Gastrocnemius medialis (tissue), 4 donors: ENCODE results near the gene LPIN3.

Experiments
- CTCF ChIP-seq, 5 experiments: fragments of 450-650 bp in 3 of 5; fragments of 200-600 bp in 2 of 5; sonication (generic) in 2 of 5; IDR thresholded peaks in 4 of 5; conservative IDR thresholded peaks in 1 of 5; 1 replicate in 4 of 5; 2 replicates in 1 of 5; pipeline ENCODE4 v1.5.1; 2016 to 2019; ENCODE audit warnings: antibody characterized with exemption in 5 of 5, mild to moderate bottlenecking in 3 of 5, moderate library complexity in 3 of 5
- POLR2A ChIP-seq, 2 donors: fragments of 450-650 bp; IDR thresholded peaks; one replicate each; pipeline ENCODE4 v1.6.1; 2017; ENCODE audit warnings: antibody characterized with exemption in 2 of 2, mild to moderate bottlenecking in 2 of 2, moderate library complexity in 2 of 2

- TF ChIP-seq POLR2A (IDR thresholded peaks at IDR 0.05) (no peak), CTCF (IDR thresholded peaks at IDR 0.05 in 4 of 5, conservative IDR thresholded peaks at IDR 0.05 in 1 of 5) (no peak)
These were observed 19.0 kb downstream of the LPIN3 start for GRCh38 chr20:41359541-41360011.
